Middle frontal gyrus (tissue), 1 donor: ENCODE measurements around the gene SMTNL2.
A peak's percentile ranks its signal among the peaks of the same experiment; 100 is the strongest.

Experiments
- DNase-seq: peaks from one replicate; pipeline ENCODE4 v3.0.0-alpha.2; 2015; ENCODE audit warnings: low spot score; ENCODE audit errors: extremely low spot score

SMTNL2 gene

GRCh38 chr17:4545217-4545951 lies 38.9 kb upstream of the SMTNL2 start:
- DNase-seq, result no peak

- no peak for DNase-seq
These were observed 37.0 kb upstream of the SMTNL2 start for GRCh38 chr17:4547118-4547906.

GRCh38 chr17:4548061-4548461 lies 36.3 kb upstream of the SMTNL2 start:
- DNase-seq, result no peak

- no peak for DNase-seq
These were observed 35.4 kb upstream of the SMTNL2 start for GRCh38 chr17:4548721-4549531.

- no peak for DNase-seq
These were observed 34.4 kb upstream of the SMTNL2 start for GRCh38 chr17:4549781-4550533.

GRCh38 chr17:4550534-4551039 lies 33.7 kb upstream of the SMTNL2 start:
- no peak for DNase-seq

- no peak for DNase-seq
These were observed 33.2 kb upstream of the SMTNL2 start for GRCh38 chr17:4551141-4551540.

- DNase-seq, result no peak
These were observed 32.4 kb upstream of the SMTNL2 start for GRCh38 chr17:4551796-4552525.

- no peak for DNase-seq
These were observed 30.7 kb upstream of the SMTNL2 start for GRCh38 chr17:4553669-4554068.

GRCh38 chr17:4554441-4554996 lies 29.8 kb upstream of the SMTNL2 start:
- no peak for DNase-seq

GRCh38 chr17:4554997-4555799 lies 29.1 kb upstream of the SMTNL2 start, which contains the start of gene MYBBP1A:
MYBBP1A (minus strand) TSS chr17:4555384; CDS start chr17:4555324, 60 bp downstream.
- peak; percentile 94 for DNase-seq

GRCh38 chr17:4555873-4556759 lies 28.2 kb upstream of the SMTNL2 start:
- DNase-seq, result no peak

- DNase-seq, result no peak
These were observed 27.3 kb upstream of the SMTNL2 start for GRCh38 chr17:4556996-4557395.

- DNase-seq, result no peak
These were observed 26.5 kb upstream of the SMTNL2 start for GRCh38 chr17:4557626-4558346.

- no peak for DNase-seq
These were observed 25.9 kb upstream of the SMTNL2 start for GRCh38 chr17:4558347-4558971.

- no peak for DNase-seq
These were observed 25.1 kb upstream of the SMTNL2 start for GRCh38 chr17:4559139-4559791.
